Uterus (tissue), 2 donors: ENCODE results near the gene CNOT3.

ENCODE experiments used
- POLR2A ChIP-seq, 2 donors: fragments of 450-650 bp; IDR thresholded peaks; one replicate each; pipeline ENCODE4 v1.6.1; 2016; ENCODE audit warnings: antibody characterized with exemption in 2 of 2, mild to moderate bottlenecking in 1 of 2, moderate library complexity in 1 of 2
- TF ChIP-seq, protein P1 (sequence below), 4 experiments: fragments of 200-600 bp in 2 of 4; fragments of 450-650 bp in 2 of 4; sonication (generic) in 2 of 4; IDR thresholded peaks; one replicate each; pipeline ENCODE4 v1.5.1; 2016 to 2019; ENCODE audit warnings: antibody characterized with exemption in 4 of 4, mild to moderate bottlenecking in 2 of 4, moderate library complexity in 1 of 4

DNA sequence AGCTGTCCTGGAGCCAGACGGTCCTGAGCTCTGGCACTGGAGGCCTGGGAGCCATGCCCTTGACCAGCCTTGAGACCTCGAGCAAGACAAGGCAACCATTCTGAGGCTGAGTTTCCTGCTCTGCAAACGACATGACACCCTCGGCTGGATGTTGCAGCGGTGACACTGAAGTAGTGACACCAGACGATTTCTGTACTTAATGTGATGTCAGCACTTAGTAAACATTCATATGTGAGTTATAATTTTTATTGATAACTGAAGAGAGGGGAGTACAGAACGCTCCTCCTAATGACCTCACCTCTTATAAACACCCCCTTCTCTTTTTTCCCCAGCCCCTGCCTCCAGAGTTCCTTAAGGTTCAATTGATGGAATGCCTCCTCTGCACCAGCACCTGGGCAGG is 29.1 kb upstream of the CNOT3 start:
- no peak for TF ChIP-seq POLR2A (IDR thresholded peaks at IDR 0.05)
- TF ChIP-seq, protein P1, sequence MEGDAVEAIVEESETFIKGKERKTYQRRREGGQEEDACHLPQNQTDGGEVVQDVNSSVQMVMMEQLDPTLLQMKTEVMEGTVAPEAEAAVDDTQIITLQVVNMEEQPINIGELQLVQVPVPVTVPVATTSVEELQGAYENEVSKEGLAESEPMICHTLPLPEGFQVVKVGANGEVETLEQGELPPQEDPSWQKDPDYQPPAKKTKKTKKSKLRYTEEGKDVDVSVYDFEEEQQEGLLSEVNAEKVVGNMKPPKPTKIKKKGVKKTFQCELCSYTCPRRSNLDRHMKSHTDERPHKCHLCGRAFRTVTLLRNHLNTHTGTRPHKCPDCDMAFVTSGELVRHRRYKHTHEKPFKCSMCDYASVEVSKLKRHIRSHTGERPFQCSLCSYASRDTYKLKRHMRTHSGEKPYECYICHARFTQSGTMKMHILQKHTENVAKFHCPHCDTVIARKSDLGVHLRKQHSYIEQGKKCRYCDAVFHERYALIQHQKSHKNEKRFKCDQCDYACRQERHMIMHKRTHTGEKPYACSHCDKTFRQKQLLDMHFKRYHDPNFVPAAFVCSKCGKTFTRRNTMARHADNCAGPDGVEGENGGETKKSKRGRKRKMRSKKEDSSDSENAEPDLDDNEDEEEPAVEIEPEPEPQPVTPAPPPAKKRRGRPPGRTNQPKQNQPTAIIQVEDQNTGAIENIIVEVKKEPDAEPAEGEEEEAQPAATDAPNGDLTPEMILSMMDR (IDR thresholded peaks at IDR 0.05) = no peak
